ENCODE measurements around the gene B9D1. TPM values are rescaled to one million over a fixed set of nuclear protein-coding genes. Genes with fewer than 3 reads are reported as not detected.

B9D1 gene
- total and polyA plus RNA-seq, 2 experiments from 2014 or later, result 35.2 to 63.5 TPM

- no peak for DNase-seq (ENCODE audit: low spot score)
- Mint-ChIP-seq H3K9me3 (no peaks in the 10 kb centered on the region), H3K27ac (no peak overlapping the region), H3K36me3 (ENCODE audit: low read depth) (no peaks in the 10 kb centered on the region), H3K4me3 (no peak overlapping the region), H3K4me1 (peaks cover 6% of the 10 kb centered on the region), H3K27me3 (ENCODE audit: insufficient read depth, low read depth, poor library complexity) (peaks cover 8% of the 10 kb centered on the region)
- TF ChIP-seq EZH2 (IDR thresholded peaks at IDR 0.05; ENCODE audit: low read depth, unreplicated experiment) (no peak), EZH2phosphoT487 (IDR thresholded peaks at IDR 0.05; ENCODE audit: unreplicated experiment) (no peak), NANOG (IDR thresholded peaks at IDR 0.05; ENCODE audit: borderline replicate concordance) (no peak), STAT1 (IDR thresholded peaks at IDR 0.05; ENCODE audit: unreplicated experiment) (no peak), ZNF114 (CRISPR knock-in tag; IDR thresholded peaks at IDR 0.05) (no peak), CREB1 (CRISPR knock-in tag; IDR thresholded peaks at IDR 0.05; ENCODE audit: low read depth) (no peak), POLR2AphosphoS5 (IDR thresholded peaks at IDR 0.05; ENCODE audit: low read depth) (no peak), JUNB (IDR thresholded peaks at IDR 0.05; ENCODE audit: unreplicated experiment) (no peak), ZNF331 (CRISPR knock-in tag; IDR thresholded peaks at IDR 0.05; ENCODE audit: low read depth) (no peak)
- TF ChIP-seq, protein P1, sequence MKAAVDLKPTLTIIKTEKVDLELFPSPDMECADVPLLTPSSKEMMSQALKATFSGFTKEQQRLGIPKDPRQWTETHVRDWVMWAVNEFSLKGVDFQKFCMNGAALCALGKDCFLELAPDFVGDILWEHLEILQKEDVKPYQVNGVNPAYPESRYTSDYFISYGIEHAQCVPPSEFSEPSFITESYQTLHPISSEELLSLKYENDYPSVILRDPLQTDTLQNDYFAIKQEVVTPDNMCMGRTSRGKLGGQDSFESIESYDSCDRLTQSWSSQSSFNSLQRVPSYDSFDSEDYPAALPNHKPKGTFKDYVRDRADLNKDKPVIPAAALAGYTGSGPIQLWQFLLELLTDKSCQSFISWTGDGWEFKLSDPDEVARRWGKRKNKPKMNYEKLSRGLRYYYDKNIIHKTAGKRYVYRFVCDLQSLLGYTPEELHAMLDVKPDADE (IDR thresholded peaks at IDR 0.05), result no peak
- TF ChIP-seq, protein P2, sequence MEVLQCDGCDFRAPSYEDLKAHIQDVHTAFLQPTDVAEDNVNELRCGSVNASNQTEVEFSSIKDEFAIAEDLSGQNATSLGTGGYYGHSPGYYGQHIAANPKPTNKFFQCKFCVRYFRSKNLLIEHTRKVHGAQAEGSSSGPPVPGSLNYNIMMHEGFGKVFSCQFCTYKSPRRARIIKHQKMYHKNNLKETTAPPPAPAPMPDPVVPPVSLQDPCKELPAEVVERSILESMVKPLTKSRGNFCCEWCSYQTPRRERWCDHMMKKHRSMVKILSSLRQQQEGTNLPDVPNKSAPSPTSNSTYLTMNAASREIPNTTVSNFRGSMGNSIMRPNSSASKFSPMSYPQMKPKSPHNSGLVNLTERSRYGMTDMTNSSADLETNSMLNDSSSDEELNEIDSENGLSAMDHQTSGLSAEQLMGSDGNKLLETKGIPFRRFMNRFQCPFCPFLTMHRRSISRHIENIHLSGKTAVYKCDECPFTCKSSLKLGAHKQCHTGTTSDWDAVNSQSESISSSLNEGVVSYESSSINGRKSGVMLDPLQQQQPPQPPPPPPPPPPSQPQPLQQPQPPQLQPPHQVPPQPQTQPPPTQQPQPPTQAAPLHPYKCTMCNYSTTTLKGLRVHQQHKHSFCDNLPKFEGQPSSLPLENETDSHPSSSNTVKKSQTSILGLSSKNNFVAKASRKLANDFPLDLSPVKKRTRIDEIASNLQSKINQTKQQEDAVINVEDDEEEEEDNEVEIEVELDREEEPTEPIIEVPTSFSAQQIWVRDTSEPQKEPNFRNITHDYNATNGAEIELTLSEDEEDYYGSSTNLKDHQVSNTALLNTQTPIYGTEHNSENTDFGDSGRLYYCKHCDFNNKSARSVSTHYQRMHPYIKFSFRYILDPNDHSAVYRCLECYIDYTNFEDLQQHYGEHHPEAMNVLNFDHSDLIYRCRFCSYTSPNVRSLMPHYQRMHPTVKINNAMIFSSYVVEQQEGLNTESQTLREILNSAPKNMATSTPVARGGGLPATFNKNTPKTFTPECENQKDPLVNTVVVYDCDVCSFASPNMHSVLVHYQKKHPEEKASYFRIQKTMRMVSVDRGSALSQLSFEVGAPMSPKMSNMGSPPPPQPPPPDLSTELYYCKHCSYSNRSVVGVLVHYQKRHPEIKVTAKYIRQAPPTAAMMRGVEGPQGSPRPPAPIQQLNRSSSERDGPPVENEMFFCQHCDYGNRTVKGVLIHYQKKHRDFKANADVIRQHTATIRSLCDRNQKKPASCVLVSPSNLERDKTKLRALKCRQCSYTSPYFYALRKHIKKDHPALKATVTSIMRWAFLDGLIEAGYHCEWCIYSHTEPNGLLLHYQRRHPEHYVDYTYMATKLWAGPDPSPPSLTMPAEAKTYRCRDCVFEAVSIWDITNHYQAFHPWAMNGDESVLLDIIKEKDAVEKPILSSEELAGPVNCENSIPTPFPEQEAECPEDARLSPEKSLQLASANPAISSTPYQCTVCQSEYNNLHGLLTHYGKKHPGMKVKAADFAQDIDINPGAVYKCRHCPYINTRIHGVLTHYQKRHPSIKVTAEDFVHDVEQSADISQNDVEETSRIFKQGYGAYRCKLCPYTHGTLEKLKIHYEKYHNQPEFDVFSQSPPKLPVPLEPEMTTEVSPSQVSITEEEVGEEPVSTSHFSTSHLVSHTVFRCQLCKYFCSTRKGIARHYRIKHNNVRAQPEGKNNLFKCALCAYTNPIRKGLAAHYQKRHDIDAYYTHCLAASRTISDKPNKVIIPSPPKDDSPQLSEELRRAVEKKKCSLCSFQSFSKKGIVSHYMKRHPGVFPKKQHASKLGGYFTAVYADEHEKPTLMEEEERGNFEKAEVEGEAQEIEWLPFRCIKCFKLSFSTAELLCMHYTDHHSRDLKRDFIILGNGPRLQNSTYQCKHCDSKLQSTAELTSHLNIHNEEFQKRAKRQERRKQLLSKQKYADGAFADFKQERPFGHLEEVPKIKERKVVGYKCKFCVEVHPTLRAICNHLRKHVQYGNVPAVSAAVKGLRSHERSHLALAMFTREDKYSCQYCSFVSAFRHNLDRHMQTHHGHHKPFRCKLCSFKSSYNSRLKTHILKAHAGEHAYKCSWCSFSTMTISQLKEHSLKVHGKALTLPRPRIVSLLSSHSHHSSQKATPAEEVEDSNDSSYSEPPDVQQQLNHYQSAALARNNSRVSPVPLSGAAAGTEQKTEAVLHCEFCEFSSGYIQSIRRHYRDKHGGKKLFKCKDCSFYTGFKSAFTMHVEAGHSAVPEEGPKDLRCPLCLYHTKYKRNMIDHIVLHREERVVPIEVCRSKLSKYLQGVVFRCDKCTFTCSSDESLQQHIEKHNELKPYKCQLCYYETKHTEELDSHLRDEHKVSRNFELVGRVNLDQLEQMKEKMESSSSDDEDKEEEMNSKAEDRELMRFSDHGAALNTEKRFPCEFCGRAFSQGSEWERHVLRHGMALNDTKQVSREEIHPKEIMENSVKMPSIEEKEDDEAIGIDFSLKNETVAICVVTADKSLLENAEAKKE (CRISPR knock-in tag; IDR thresholded peaks at IDR 0.05), result no peak
- TF ChIP-seq, protein P3, sequence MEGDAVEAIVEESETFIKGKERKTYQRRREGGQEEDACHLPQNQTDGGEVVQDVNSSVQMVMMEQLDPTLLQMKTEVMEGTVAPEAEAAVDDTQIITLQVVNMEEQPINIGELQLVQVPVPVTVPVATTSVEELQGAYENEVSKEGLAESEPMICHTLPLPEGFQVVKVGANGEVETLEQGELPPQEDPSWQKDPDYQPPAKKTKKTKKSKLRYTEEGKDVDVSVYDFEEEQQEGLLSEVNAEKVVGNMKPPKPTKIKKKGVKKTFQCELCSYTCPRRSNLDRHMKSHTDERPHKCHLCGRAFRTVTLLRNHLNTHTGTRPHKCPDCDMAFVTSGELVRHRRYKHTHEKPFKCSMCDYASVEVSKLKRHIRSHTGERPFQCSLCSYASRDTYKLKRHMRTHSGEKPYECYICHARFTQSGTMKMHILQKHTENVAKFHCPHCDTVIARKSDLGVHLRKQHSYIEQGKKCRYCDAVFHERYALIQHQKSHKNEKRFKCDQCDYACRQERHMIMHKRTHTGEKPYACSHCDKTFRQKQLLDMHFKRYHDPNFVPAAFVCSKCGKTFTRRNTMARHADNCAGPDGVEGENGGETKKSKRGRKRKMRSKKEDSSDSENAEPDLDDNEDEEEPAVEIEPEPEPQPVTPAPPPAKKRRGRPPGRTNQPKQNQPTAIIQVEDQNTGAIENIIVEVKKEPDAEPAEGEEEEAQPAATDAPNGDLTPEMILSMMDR (conservative IDR thresholded peaks at IDR 0.05; ENCODE audit: low read depth in 2 of 2), result no peak
- TF ChIP-seq, protein P4, sequence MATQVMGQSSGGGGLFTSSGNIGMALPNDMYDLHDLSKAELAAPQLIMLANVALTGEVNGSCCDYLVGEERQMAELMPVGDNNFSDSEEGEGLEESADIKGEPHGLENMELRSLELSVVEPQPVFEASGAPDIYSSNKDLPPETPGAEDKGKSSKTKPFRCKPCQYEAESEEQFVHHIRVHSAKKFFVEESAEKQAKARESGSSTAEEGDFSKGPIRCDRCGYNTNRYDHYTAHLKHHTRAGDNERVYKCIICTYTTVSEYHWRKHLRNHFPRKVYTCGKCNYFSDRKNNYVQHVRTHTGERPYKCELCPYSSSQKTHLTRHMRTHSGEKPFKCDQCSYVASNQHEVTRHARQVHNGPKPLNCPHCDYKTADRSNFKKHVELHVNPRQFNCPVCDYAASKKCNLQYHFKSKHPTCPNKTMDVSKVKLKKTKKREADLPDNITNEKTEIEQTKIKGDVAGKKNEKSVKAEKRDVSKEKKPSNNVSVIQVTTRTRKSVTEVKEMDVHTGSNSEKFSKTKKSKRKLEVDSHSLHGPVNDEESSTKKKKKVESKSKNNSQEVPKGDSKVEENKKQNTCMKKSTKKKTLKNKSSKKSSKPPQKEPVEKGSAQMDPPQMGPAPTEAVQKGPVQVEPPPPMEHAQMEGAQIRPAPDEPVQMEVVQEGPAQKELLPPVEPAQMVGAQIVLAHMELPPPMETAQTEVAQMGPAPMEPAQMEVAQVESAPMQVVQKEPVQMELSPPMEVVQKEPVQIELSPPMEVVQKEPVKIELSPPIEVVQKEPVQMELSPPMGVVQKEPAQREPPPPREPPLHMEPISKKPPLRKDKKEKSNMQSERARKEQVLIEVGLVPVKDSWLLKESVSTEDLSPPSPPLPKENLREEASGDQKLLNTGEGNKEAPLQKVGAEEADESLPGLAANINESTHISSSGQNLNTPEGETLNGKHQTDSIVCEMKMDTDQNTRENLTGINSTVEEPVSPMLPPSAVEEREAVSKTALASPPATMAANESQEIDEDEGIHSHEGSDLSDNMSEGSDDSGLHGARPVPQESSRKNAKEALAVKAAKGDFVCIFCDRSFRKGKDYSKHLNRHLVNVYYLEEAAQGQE (IDR thresholded peaks at IDR 0.05; ENCODE audit: unreplicated experiment), result no peak
- no peaks in the 10 kb centered on the region for H3F3A ChIP-seq (replicated peaks; ENCODE audit: low read depth)
- H3K27me3 ChIP-seq (ENCODE audit: insufficient read depth), result no peaks in the 10 kb centered on the region
- H3K36me3 ChIP-seq (ENCODE audit: insufficient read depth), result no peaks in the 10 kb centered on the region
- no peak overlapping the region for H3K4me2 ChIP-seq
- no peak overlapping the region for H2AFZ ChIP-seq
- H3K79me2 ChIP-seq (replicated peaks; ENCODE audit: insufficient read depth), result no peaks in the 10 kb centered on the region
- no peak overlapping the region for H3K4me3 ChIP-seq
- H4K20me1 ChIP-seq (replicated peaks; ENCODE audit: insufficient read depth), result no peaks in the 10 kb centered on the region
- ATAC-seq, result no peak
- 0 out of 2 replicates have a peak, but pooled peaks cover 8% of the 10 kb centered on the region for H3K9me2 ChIP-seq (ENCODE audit: insufficient read depth)
- peaks cover 3% of the 10 kb centered on the region; the same call in 1 of the 2 replicates for H3K4me1 ChIP-seq (ENCODE audit: insufficient read depth)
- H3K27ac ChIP-seq (ENCODE audit: low read depth), result no peak overlapping the region
Measured at GRCh38 chr17:19401321-19402010, 38.9 kb upstream of the B9D1 start.
